Osteocyte (in vitro differentiated cells): ENCODE results near the gene DOCK2. TPM values are rescaled to one million over a fixed set of nuclear protein-coding genes. Genes with fewer than 3 reads are reported as not detected.

Experiments
- DNase-seq: peaks from one replicate; pipeline ENCODE4 v3.0.0; 2021; ENCODE audit warnings: mixed read lengths; ENCODE audit not compliant: unreplicated experiment; ENCODE audit errors: extremely low spot score
- H3K27ac Mint-ChIP-seq: one replicate; pipeline ENCODE4 v1.8.0; 2021; ENCODE audit warnings: mild to moderate bottlenecking, mixed read lengths; ENCODE audit not compliant: unreplicated experiment
- H3K27me3 Mint-ChIP-seq: one replicate; pipeline ENCODE4 v1.8.0; 2021; ENCODE audit warnings: mixed read lengths; ENCODE audit not compliant: unreplicated experiment
- H3K36me3 Mint-ChIP-seq: one replicate; pipeline ENCODE4 v1.8.0; 2021; ENCODE audit warnings: mixed read lengths; ENCODE audit not compliant: unreplicated experiment
- H3K4me1 Mint-ChIP-seq: one replicate; pipeline ENCODE4 v1.8.0; 2021; ENCODE audit warnings: mixed read lengths; ENCODE audit not compliant: unreplicated experiment
- H3K4me3 Mint-ChIP-seq: one replicate; pipeline ENCODE4 v1.8.0; 2021; ENCODE audit warnings: mild to moderate bottlenecking, moderate library complexity, mixed read lengths; ENCODE audit not compliant: unreplicated experiment
- H3K9me3 Mint-ChIP-seq: one replicate; pipeline ENCODE4 v1.8.0; 2021; ENCODE audit warnings: mixed read lengths; ENCODE audit not compliant: unreplicated experiment
- total RNA-seq: library from RNA; stranded (reverse); gene quantifications from 2 replicates; pipeline ENCODE4 v1.2.1, GENCODE V29; 2021
- TF ChIP-seq, protein P1 (sequence below): fragments of 200-600 bp; sonication (generic); IDR thresholded peaks from 2 replicates; pipeline ENCODE4 v1.5.0; 2021; ENCODE audit warnings: antibody characterized with exemption, mild to moderate bottlenecking, moderate library complexity

The DOCK2 gene
- total RNA-seq, 1 donor from 2014 or later: 11.6 TPM

- H3K27ac Mint-ChIP-seq: peak overlapping the region; percentile 68
- H3K27me3 Mint-ChIP-seq: no peaks in the 10 kb centered on the region
- H3K9me3 Mint-ChIP-seq: no peaks in the 10 kb centered on the region
- H3K4me1 Mint-ChIP-seq: peaks cover 21% of the 10 kb centered on the region
- no peaks in the 10 kb centered on the region for H3K36me3 Mint-ChIP-seq
- TF ChIP-seq, protein P1, sequence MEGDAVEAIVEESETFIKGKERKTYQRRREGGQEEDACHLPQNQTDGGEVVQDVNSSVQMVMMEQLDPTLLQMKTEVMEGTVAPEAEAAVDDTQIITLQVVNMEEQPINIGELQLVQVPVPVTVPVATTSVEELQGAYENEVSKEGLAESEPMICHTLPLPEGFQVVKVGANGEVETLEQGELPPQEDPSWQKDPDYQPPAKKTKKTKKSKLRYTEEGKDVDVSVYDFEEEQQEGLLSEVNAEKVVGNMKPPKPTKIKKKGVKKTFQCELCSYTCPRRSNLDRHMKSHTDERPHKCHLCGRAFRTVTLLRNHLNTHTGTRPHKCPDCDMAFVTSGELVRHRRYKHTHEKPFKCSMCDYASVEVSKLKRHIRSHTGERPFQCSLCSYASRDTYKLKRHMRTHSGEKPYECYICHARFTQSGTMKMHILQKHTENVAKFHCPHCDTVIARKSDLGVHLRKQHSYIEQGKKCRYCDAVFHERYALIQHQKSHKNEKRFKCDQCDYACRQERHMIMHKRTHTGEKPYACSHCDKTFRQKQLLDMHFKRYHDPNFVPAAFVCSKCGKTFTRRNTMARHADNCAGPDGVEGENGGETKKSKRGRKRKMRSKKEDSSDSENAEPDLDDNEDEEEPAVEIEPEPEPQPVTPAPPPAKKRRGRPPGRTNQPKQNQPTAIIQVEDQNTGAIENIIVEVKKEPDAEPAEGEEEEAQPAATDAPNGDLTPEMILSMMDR: no peak
- DNase-seq: no peak
- H3K4me3 Mint-ChIP-seq: no peak overlapping the region
These were observed 255.9 kb downstream of the DOCK2 start for GRCh38 chr5:169893010-169893409.

- no peaks in the 10 kb centered on the region for H3K27me3 Mint-ChIP-seq
- TF ChIP-seq, protein P1: no peak
These were observed 256.5 kb downstream of the DOCK2 start for GRCh38 chr5:169893571-169893970.

DNA sequence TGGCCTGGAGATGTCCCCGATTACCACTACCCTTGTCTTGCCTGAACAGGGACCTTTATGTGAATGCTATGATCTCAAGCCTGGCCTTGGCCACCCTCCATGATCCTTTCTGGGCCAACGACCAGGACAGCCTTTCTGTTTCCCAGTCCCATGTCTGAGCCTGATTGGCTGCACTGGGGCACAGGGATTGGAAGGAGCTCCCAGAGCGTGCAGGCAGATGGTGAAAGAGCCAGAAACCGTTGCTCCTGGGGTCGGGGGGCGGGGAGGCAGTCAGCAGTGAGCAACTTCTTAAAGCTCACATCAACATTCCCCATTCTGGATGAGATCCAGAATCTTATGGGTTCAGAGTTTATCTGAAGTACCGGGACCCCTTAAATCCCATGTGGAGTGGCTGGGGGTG is 258.9 kb downstream of the DOCK2 start:
- TF ChIP-seq, protein P1: no peak

More at GRCh38 chr5:169893571-169893970, 256.5 kb downstream of the DOCK2 start:
- Mint-ChIP-seq H3K27ac (peak overlapping the region; percentile 68), H3K36me3 (no peaks in the 10 kb centered on the region), H3K9me3 (no peaks in the 10 kb centered on the region), H3K4me1 (peaks cover 21% of the 10 kb centered on the region), H3K4me3 (no peak overlapping the region)
- DNase-seq: no peak

DNA sequence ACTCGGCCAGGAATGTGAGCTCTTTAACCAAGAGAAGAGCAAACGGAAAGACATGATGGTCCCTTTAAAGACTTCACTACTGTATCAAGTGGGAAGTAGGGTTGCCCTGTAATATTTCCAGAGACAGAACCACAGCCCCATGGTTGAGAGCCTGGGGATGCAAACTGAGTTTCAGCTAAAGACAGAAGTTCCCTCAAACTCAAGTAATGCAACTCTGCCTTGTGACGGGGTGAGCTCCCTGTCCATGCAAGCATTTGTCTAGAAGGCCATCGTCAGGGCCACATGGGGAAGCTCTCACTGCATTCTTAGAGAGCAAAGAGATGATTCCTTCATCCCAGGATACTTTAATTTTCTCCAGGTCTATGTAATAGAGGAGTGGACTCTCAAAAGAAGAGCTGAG is 260.4 kb downstream of the DOCK2 start:
- Mint-ChIP-seq H3K36me3 (no peaks in the 10 kb centered on the region), H3K9me3 (no peaks in the 10 kb centered on the region), H3K27ac (no peak overlapping the region), H3K4me1 (peaks cover 20% of the 10 kb centered on the region), H3K4me3 (no peak overlapping the region), H3K27me3 (no peaks in the 10 kb centered on the region)
- DNase-seq: no peak
- TF ChIP-seq, protein P1: no peak

More for the DNA sequence above, 258.9 kb downstream of the DOCK2 start:
- Mint-ChIP-seq H3K9me3 (no peaks in the 10 kb centered on the region), H3K4me1 (peaks cover 21% of the 10 kb centered on the region), H3K4me3 (no peak overlapping the region), H3K27me3 (no peaks in the 10 kb centered on the region), H3K36me3 (no peaks in the 10 kb centered on the region), H3K27ac (no peak overlapping the region)
- DNase-seq: no peak

GRCh38 chr5:169901896-169902295 is 264.8 kb downstream of the DOCK2 start:
- Mint-ChIP-seq H3K4me1 (peaks cover 11% of the 10 kb centered on the region), H3K36me3 (no peaks in the 10 kb centered on the region), H3K27ac (no peak overlapping the region), H3K9me3 (no peaks in the 10 kb centered on the region), H3K4me3 (no peak overlapping the region), H3K27me3 (no peaks in the 10 kb centered on the region)
- no peak for DNase-seq
- TF ChIP-seq, protein P1: no peak
